Placental pericyte (primary cell): ENCODE data around the gene AKT1S1. TPM values are rescaled to one million over a fixed set of nuclear protein-coding genes. Genes with fewer than 3 reads are reported as not detected.

Experiments used
- small RNA-seq: library from RNA; depleted of rRNA; stranded (forward); fragments of <200 nt; gene quantifications from one replicate; pipeline ENCODE3, GENCODE V24; 2012; ENCODE audit warnings: low replicate concordance
- total RNA-seq: library from RNA; depleted of rRNA; stranded (reverse); fragments of >200 nt; gene quantifications from 2 replicates; pipeline ENCODE4 v1.2.3, GENCODE V29; 2012

The AKT1S1 gene
- 16.6 and 17.9 TPM in 2 replicates for total RNA-seq

GRCh38 chr19:49877020-49877878, at the start of gene AKT1S1, which contains the start of gene TBC1D17:
AKT1S1 (minus strand) TSS chr19:49877355; CDS start chr19:49873295, 4,060 bp downstream.
TBC1D17 (plus strand) TSS chr19:49877702; CDS start chr19:49877724, 22 bp downstream.

GRCh38 chr19:49896863-49897621, 19.9 kb upstream of the AKT1S1 start, which contains the start of gene IL4I1:
IL4I1 (minus strand) TSS chr19:49896887; CDS start chr19:49896160, 727 bp downstream.

GRCh38 chr19:49866933-49867782, 10.0 kb downstream of the AKT1S1 start, which contains the start of gene PNKP:
PNKP (minus strand) TSS chr19:49867576; CDS start chr19:49867204, 372 bp downstream.

GRCh38 chr19:49850487-49851342, 26.4 kb downstream of the AKT1S1 start, which contains the start of gene PTOV1:
PTOV1 (plus strand) TSS chr19:49851159.

Small RNA genes lying within 50 kb of the gene (small RNA-seq; reads per million reads assigned to genes)
- gene MIR4749: not detected

Other genes starting within 250 kb of the AKT1S1 start
- 43.5 and 62.8 TPM in 2 replicates for gene RRAS, start 237.2 kb downstream of the AKT1S1 start, total RNA-seq
- 21.7 and 35.6 TPM in 2 replicates for gene SCAF1, start 235.1 kb downstream of the AKT1S1 start, total RNA-seq
- 38.3 and 72.3 TPM in 2 replicates for gene IRF3, start 211.5 kb downstream of the AKT1S1 start, total RNA-seq
- 3.3 and 16.2 TPM in 2 replicates for gene BCL2L12, start 211.4 kb downstream of the AKT1S1 start, total RNA-seq
- 350 and 388 TPM in 2 replicates for gene PRMT1, start 200.1 kb downstream of the AKT1S1 start, total RNA-seq
- gene ADM5, start 187.8 kb downstream of the AKT1S1 start, total RNA-seq: 0.22 and 1.1 TPM in 2 replicates
- gene CPT1C, start 186.2 kb downstream of the AKT1S1 start, total RNA-seq: 4.4 and 11.7 TPM in 2 replicates
- under 0.01 and 0.14 TPM in 2 replicates for gene TSKS, start 114.0 kb downstream of the AKT1S1 start, total RNA-seq
- 131 and 141 TPM in 2 replicates for gene AP2A1, start 110.4 kb downstream of the AKT1S1 start, total RNA-seq
- 17.2 and 17.5 TPM in 2 replicates for gene FUZ, start 64.1 kb downstream of the AKT1S1 start, total RNA-seq
- 22.2 and 43.8 TPM in 2 replicates for gene MED25, start 59.1 kb downstream of the AKT1S1 start, total RNA-seq
- gene PTOV1, start 26.2 kb downstream of the AKT1S1 start, total RNA-seq: 55.4 and 82.7 TPM in 2 replicates
- gene PNKP, start 9.8 kb downstream of the AKT1S1 start, total RNA-seq: 47.5 and 82.2 TPM in 2 replicates
- 18.8 and 36.5 TPM in 2 replicates for gene TBC1D17, start 347 bp upstream of the AKT1S1 start, total RNA-seq
- 0.43 and 3.3 TPM in 2 replicates for gene IL4I1, start 19.5 kb upstream of the AKT1S1 start, total RNA-seq
- 7.4 and 12.3 TPM in 2 replicates for gene ATF5, start 51.9 kb upstream of the AKT1S1 start, total RNA-seq
- 31.5 and 68.1 TPM in 2 replicates for gene NUP62, start 52.1 kb upstream of the AKT1S1 start, total RNA-seq
- gene SIGLEC11, start 83.8 kb upstream of the AKT1S1 start, total RNA-seq: under 0.01 TPM in 1 of 2 replicates, not detected in the other
- gene VRK3, start 148.0 kb upstream of the AKT1S1 start, total RNA-seq: 26.5 and 36.8 TPM in 2 replicates
- gene ZNF473, start 148.7 kb upstream of the AKT1S1 start, total RNA-seq: 7.9 and 9.4 TPM in 2 replicates